GM18520 (cell line): ENCODE results near the gene OXCT2.
A peak's percentile ranks its signal among the peaks of the same experiment; 100 is the strongest.
"Not testable (repeated sequence)": the region's sequence is repeated elsewhere in the genome, so short reads cannot be mapped to it uniquely, and the experiment has no call there.

Experiments used
- ATAC-seq: cut with Tn5 transposase; IDR thresholded peaks from one replicate; pipeline ENCODE4 v1.9.1; 2021; ENCODE audit not compliant: unreplicated experiment

OXCT2 gene

DNA sequence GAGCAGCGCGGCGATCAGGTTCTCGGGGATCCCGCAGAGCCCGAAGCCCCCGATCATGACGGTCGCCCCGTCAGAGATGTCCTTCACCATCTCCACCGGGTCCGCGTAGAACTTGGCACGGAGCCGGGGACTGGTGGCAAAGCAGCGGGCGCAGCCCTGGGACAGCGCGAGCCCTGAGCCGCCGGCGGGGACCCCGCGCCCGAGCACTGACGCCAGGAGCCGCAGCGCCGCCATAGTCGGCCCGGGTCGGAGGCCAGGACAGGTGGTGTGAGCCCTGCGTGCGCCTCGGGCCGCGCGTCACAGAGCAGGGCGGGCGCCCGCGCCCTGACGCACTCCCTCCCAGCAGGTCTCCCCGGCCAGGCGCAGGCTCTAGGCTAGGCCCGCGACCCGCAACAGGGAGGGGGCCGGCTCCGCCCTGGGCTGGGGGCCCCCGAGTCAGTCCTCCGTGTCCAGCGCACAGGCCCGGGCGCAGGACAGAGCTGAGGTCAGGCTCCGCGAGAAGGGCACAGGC lies at the start of gene OXCT2:
Gene OXCT2, minus strand, starts transcription at position 327 of the 511 bp plus-strand sequence. Its CDS starts 93 bp downstream, at position 234.
- not testable (repeated sequence) for ATAC-seq

DNA sequence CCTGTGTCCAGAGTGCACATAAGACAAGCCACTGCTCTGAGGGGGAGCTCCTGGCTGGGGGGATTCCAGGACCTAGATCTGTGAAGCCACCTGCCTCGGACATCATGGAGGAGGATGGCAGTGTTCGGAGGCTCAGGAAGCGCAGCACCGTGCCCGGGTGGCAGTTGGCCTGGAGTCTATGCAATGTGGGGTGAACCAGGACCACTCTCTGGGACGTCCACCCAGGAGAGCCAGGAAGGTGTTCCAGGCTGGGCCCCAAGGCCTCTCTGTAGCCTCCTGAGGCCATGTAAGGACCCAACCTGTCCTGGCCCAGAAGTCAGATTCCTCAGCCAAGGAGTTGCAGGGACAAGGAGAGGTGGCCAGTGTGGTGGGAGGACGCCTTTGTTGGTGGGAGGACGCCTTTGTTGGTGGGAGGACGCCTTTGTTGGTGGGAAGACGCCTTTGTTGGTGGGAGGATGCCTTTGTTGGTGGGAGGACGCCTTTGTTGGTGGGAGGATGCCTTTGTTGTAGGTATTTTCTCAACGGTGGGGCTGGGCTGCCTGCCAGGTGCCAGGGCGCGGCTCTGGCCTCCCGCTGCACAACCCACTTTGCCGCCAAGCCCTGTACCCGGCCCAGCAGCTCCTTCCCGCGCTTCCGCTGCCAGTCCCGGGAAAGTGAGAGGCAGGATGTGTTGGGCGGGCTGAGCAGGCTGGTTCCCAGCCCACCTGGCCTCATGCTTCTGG lies 48.1 kb upstream of the OXCT2 start:
- ATAC-seq: no peak

GRCh38 chr1:39818482-39818881 lies 47.3 kb upstream of the OXCT2 start:
- ATAC-seq: no peak

DNA sequence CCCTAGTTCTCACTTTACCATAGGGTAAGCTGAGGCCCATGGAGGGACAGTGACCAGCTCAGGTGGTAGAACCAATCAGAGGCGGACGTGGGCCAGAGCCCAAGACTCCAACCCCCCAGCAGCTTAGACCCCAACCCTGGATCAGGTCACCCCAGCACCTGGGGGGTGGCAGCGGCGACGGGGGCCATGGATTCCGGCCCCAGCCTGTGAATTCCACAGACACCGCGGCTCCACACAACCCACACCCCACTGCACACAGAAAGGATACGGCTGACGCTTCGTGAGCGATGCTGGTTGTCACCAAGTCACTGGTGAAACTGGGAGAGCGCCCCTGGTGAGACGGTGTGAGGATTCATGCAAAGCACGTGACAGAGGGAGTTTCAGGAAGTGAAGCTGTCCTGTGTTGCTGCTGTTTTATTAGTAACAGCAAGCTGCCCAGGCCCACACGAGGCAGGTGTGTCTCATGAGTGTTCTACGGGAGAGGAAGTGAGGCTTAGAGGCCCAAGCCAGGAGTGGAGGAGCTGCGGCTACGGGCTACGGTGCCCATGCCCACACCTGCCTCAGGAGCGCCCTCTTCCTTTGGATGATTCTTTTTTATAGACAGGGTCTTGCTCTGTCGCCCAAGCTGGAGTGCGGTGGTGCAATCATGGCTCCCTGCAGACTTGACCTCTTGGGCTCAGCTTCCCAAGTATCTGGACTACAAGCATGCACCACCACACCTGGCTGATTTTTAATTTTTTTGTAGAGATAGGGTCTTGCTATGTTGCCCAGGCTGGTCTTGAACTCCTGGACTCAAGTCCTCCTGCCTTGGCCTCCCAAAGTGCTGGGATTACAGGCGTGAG lies 46.2 kb upstream of the OXCT2 start:
- peak; percentile 70 for ATAC-seq

DNA sequence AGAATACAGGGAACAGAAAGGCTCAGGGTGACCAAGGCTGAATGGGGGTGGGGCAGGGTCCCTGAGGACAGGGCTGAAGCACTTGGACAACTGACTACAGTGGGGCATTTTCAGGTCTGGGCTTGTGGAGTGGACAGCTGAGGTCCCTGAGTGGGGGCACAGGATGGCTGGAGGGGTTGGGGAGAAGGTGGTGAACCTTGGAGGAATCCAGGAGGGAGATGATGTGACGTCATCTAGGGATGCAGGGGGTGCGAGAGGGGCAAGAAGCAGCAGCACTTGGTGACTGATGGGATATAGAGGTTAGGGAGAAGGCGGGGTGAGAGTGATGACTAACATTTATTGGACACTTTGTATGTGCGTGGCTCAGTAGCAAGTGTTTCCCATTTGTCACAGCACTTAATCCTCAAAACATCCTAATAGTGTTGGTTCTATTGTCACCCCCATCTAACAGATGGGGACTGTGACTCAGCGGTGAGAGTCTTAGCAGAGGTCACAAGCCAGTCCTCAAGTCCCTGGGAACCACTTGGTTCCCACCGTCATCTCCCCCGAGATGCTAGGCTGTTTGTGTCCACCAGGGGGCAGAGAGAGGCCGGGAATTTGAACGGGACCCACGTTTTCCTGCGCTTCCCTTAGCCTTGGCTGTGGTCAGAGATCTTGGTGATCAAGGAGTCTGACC lies 45.4 kb upstream of the OXCT2 start:
- peak; percentile 40 for ATAC-seq

DNA sequence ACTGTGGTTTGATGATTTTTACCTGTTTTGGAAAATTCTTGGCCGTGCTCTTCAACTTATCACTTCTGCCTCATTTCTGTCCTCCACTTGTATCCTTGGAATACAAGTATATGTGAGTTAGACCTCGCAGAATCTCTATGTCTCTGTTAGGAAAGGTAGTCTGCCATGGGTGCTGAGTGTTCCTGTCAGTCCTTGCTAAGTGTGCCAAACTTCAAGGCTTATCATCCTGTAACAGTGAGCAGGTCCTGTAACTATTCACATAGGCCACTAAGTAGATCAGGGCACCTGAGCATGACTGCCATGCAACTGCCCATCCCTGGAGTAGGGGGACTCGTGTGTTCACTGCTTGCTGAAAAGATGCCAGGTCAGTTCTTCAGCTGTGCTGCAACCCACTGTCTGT lies 41.8 kb upstream of the OXCT2 start:
- ATAC-seq: no peak

DNA sequence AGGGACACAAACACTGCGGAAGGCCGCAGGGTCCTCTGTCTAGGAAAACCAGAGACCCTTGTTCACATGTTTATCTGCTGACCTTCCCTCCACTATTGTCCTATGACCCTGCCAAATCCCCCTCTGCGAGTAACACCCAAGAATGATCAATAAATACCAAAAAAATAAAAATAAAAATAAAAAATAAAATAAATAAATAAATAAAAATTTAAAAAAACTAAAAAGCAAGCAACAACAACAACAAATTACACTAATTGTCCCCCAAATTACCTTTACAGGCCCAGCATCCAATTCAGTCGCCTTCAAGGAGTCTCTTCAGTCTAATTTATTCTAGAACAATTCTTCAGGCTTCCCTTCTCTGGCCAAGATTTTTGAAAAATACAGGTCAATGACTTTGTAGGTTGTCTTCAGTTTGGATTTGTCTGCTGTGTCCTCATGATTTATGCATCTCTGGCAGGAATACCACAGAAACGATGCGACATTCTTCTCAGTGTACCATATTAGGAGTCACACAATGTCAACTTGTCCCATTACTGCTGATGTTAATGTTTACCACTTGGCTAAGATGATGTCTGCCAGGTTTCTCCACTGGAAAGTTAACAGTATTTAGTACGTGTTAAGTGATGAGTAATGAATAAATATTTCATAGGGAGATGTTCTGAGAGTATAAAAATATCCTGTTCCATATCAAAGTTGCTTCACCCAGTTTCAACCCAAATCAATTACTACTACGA lies 37.8 kb upstream of the OXCT2 start:
- ATAC-seq: no peak

GRCh38 chr1:39805385-39805784 lies 34.2 kb upstream of the OXCT2 start:
- no peak for ATAC-seq

DNA sequence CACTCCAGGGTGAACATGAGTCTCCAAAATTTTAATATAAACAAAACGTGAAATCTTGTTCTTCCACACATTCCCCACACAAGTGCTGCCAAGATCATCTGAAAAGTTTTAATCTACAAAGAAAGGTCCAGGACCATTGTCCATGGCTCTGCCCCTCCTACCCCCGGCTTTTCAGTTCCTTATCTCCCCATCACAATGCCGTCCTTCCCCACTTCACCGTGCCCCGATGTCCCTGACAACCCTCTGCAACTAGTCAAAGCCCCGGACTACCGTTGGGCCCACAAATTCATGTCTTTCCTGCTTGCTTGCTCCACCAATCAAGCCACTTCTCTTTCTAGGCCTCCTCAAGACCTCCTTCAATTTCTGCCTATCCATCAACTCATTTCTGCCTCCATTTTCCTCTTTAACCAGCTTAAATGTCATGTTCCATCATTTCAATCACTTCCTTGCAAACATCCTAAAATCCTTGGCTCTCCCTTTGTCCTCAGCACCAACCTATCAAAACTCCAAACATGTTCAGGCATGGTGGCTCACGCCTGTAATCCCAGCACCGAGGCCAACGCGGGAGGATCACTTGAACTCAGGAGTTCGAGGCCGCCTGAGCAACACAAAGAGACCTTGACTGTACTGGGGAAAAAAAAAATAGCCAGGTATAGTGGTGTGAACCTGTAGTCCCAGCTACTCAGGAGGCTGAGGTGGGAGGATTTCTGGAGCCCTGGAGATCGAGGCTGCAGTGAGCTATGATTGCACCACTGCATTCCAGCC lies 31.5 kb upstream of the OXCT2 start:
- no peak for ATAC-seq

- ATAC-seq: no peak
These were observed 29.3 kb upstream of the OXCT2 start for GRCh38 chr1:39800471-39800835.

- ATAC-seq: peak; percentile 38
These were observed 28.8 kb upstream of the OXCT2 start for GRCh38 chr1:39799770-39800470.

GRCh38 chr1:39798859-39799769 lies 28.0 kb upstream of the OXCT2 start:
- peak; percentile 71 for ATAC-seq

DNA sequence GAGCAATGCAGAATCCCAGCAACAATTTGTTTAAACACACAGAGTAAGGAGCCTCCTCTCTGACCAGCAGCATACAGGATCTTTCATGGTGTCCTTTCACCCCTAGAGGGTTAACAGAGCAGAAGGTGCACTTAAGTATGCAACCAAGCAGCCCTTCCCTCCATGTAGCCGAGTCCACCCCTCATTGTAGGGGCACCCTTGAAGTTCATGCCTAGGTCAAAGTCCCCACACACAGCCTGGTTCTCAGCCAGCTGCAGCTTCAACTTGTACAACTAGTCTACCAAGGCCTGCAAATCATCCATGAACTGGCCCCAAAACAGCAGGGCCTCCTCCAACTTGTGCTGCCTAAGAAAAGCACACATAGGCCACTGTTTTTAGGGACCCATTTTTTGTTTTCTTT lies 24.5 kb upstream of the OXCT2 start:
- ATAC-seq: no peak

- no peak for ATAC-seq
These were observed 20.7 kb upstream of the OXCT2 start for GRCh38 chr1:39791838-39792237.

DNA sequence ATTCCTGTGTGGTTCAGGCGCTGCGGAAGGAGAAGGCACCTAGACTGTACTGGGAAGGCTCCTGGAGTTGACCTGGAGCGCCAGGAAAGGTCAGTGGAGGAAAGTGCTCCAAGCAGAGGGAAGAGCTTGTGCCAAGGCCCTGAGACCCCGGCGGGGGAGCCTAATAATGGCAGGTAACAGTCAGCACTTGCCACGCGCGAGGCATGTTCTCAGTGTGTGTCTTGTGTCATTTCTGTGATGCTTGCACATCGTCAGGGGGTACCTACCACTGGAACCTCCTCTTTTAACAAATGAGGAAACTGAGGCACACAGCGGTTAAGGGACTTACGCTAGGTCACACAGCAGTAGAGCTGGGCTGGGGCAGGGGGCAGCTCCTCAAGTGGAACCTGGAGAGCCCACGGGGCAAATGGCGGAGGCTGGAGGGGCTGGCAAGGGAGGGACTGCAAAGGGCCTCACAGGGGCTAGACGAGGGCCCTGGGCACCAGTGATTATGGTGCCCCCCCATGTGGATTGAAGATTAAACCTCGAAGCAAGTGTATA lies 18.5 kb upstream of the OXCT2 start:
- no peak for ATAC-seq

- peak; percentile 40 for ATAC-seq
These were observed 17.8 kb upstream of the OXCT2 start, which contains the start of gene BMP8B for GRCh38 chr1:39788758-39789570. Gene BMP8B, minus strand, starts transcription at chr1:39788865. Its CDS starts 380 bp downstream, at chr1:39788485.

- ATAC-seq: no peak
These were observed 17.2 kb upstream of the OXCT2 start for GRCh38 chr1:39788426-39788757.
